RWPE2 (cell line): ENCODE data around the gene ATF3.

Source experiments
- ATAC-seq: fragments of 200-7000 bp; cut with Tn5 transposase; 3 replicates; pipeline ENCODE4 v1.9.1; 2021; ENCODE audit warnings: low read depth
- DNase-seq: peaks from one replicate; pipeline ENCODE4 v3.0.0-alpha.2; 2020; ENCODE audit warnings: low spot score
- H3K27ac ChIP-seq: fragments of 450-650 bp; 2 replicates; pipeline ENCODE4 v1.5.1; 2017; ENCODE audit warnings: mild to moderate bottlenecking; ENCODE audit not compliant: poor library complexity, severe bottlenecking
- H3K27me3 ChIP-seq: fragments of 250-450 bp; sonication (Bioruptor Pico); 2 replicates; pipeline ENCODE4 v1.5.1; 2021; ENCODE audit warnings: mild to moderate bottlenecking, moderate library complexity; ENCODE audit not compliant: insufficient read depth, poor library complexity, severe bottlenecking
- H3K36me3 ChIP-seq: fragments of 250-450 bp; sonication (Bioruptor Pico); 2 replicates; pipeline ENCODE4 v1.5.1; 2020; ENCODE audit warnings: low read depth, mild to moderate bottlenecking, moderate library complexity
- H3K4me1 ChIP-seq: fragments of 250-450 bp; sonication (Bioruptor Pico); 2 replicates; pipeline ENCODE4 v1.5.1; 2021; ENCODE audit warnings: mild to moderate bottlenecking, moderate library complexity; ENCODE audit not compliant: insufficient read depth, poor library complexity, severe bottlenecking
- H3K4me3 ChIP-seq: fragments of 250-450 bp; sonication (Bioruptor Pico); 2 replicates; pipeline ENCODE4 v1.5.1; 2021; ENCODE audit warnings: mild to moderate bottlenecking, moderate library complexity; ENCODE audit not compliant: severe bottlenecking
- H3K9me3 ChIP-seq: fragments of 250-450 bp; sonication (Bioruptor Pico); 2 replicates; pipeline ENCODE4 v1.5.1; 2021; ENCODE audit warnings: mild to moderate bottlenecking, moderate library complexity; ENCODE audit not compliant: severe bottlenecking
- CTCF ChIP-seq: fragments of 450-650 bp; IDR thresholded peaks from one replicate; pipeline ENCODE4 v1.5.1; 2017; ENCODE audit warnings: mild to moderate bottlenecking, moderate library complexity; ENCODE audit not compliant: poor library complexity, severe bottlenecking

ATF3 gene

GRCh38 chr1:212618466-212619210, 10.1 kb downstream of the ATF3 start:
- no peak for ATAC-seq
- no peak for DNase-seq
- no peak overlapping the region for H3K27ac ChIP-seq
- H3K36me3 ChIP-seq = no peaks in the 10 kb centered on the region
- H3K4me3 ChIP-seq = no peak overlapping the region
- no peaks in the 10 kb centered on the region for H3K27me3 ChIP-seq
- H3K9me3 ChIP-seq = no peaks in the 10 kb centered on the region
- TF ChIP-seq CTCF = no peak
- H3K4me1 ChIP-seq = no peaks in the 10 kb centered on the region

- no peaks in the 10 kb centered on the region for H3K9me3 ChIP-seq
- TF ChIP-seq CTCF = no peak
- H3K4me1 ChIP-seq = no peaks in the 10 kb centered on the region
- H3K27me3 ChIP-seq = no peaks in the 10 kb centered on the region
- H3K27ac ChIP-seq = no peak overlapping the region
- no peak for ATAC-seq
- no peaks in the 10 kb centered on the region for H3K36me3 ChIP-seq
- no peak for DNase-seq
- no peak overlapping the region for H3K4me3 ChIP-seq
Measured at GRCh38 chr1:212620293-212620692, 11.7 kb downstream of the ATF3 start.

GRCh38 chr1:212621043-212621948, 12.7 kb downstream of the ATF3 start:
- no peak overlapping the region for H3K4me3 ChIP-seq
- no peaks in the 10 kb centered on the region for H3K36me3 ChIP-seq
- H3K4me1 ChIP-seq = no peaks in the 10 kb centered on the region
- ATAC-seq = no peak
- no peak for DNase-seq
- H3K27ac ChIP-seq = no peak overlapping the region
- no peak for TF ChIP-seq CTCF
- H3K9me3 ChIP-seq = no peaks in the 10 kb centered on the region
- no peaks in the 10 kb centered on the region for H3K27me3 ChIP-seq

- Histone ChIP-seq H3K36me3 (no peaks in the 10 kb centered on the region), H3K27ac (no peak overlapping the region), H3K4me1 (no peaks in the 10 kb centered on the region), H3K27me3 (no peaks in the 10 kb centered on the region), H3K4me3 (no peak overlapping the region), H3K9me3 (no peaks in the 10 kb centered on the region)
- DNase-seq = no peak
- no peak for TF ChIP-seq CTCF
- no peak for ATAC-seq
Measured at GRCh38 chr1:212621949-212622305, 13.4 kb downstream of the ATF3 start.
